Body of pancreas (tissue), 4 donors: ENCODE data around the gene ZNF154. TPM values are rescaled to one million over a fixed set of nuclear protein-coding genes. Genes with fewer than 3 reads are reported as not detected.

Experiments used
- ATAC-seq: fragments of 150-250 bp; one replicate; pipeline ENCODE4 v1.9.1; 2016
- DNase-seq, 4 donors: peaks; one replicate each; pipeline ENCODE4 v3.0.0-alpha.2; 2019
- H3K27ac ChIP-seq, 4 donors: fragments of 200-600 bp; sonication (generic); 1 replicate in 3 of 4; 2 replicates in 1 of 4; pipeline versions ENCODE4 v1.5.1 to v1.6.1; 2016 to 2019; ENCODE audit warnings: mild to moderate bottlenecking in 1 of 4, mixed read lengths in 1 of 4, moderate library complexity in 1 of 4
- H3K27me3 ChIP-seq, 2 donors: fragments of 200-600 bp; sonication (generic); one replicate each; pipeline ENCODE4 v1.6.0; 2016; ENCODE audit warnings: mild to moderate bottlenecking in 1 of 2
- H3K36me3 ChIP-seq, 2 donors: fragments of 200-600 bp; sonication (generic); replicated peaks in 1 of 2; 2 replicates each; pipeline ENCODE4 v1.5.1; 2016; ENCODE audit warnings: low read depth in 2 of 2; ENCODE audit not compliant: insufficient read depth in 1 of 2
- H3K4me1 ChIP-seq: fragments of 200-600 bp; sonication (generic); one replicate; pipeline ENCODE4 v1.6.0; 2016
- H3K4me3 ChIP-seq, 2 donors: fragments of 200-600 bp; sonication (generic); 1 replicate in 1 of 2; 2 replicates in 1 of 2; pipeline ENCODE4 v1.5.1; 2016 to 2019
- H3K9me3 ChIP-seq, 3 donors: fragments of 200-600 bp; sonication (generic); 1 replicate in 2 of 3; 2 replicates in 1 of 3; pipeline ENCODE4 v1.5.1; 2016
- POLR2A ChIP-seq, 3 donors: fragments of 450-650 bp; IDR thresholded peaks; one replicate each; pipeline ENCODE4 v1.6.1; 2016; ENCODE audit warnings: antibody characterized with exemption in 3 of 3, mild to moderate bottlenecking in 2 of 3
- WGBS, 2 donors: methylation state at CpG; one replicate each; pipeline ENCODE4 v1.1.5; 2017; 5-methylcytosine and 5-hydroxymethylcytosine counted together
- intact Hi-C: fragments of 100-400 bp; cut with DNase I; formaldehyde crosslinking; loops from one replicate; pipeline ENCODE4 v1.15.1; 2023
- total RNA-seq, 2 donors: library from RNA; depleted of rRNA; stranded (reverse); fragments of >200 nt; gene quantifications; one replicate each; pipeline ENCODE4 v1.1.0, GENCODE V29; 2016
- TF ChIP-seq, protein P1 (sequence below), 7 experiments: fragments of 450-650 bp in 4 of 7; fragments of 200-600 bp in 3 of 7; sonication (generic) in 3 of 7; IDR thresholded peaks; one replicate each; pipeline ENCODE4 v1.5.1; 2016 to 2019; ENCODE audit warnings: antibody characterized with exemption in 7 of 7

Gene ZNF154
- total RNA-seq, 2 donors from 2014 or later = 2.1 to 2.6 TPM

- ATAC-seq (no peak), DNase-seq (no peak)
- Histone ChIP-seq H3K4me3 (no peak overlapping the region), H3K4me1 (peaks cover 10% of the 10 kb centered on the region), H3K36me3 (no peaks in the 10 kb centered on the region), H3K27ac (no peak overlapping the region), H3K27me3 (peaks cover 0 to 7% of the 10 kb centered on the region in 2 donors), H3K9me3 (no peaks in the 10 kb centered on the region)
- 66 to 72% methylated on average over 9 of the region's 9 CpGs for WGBS, 2 donors
- intact Hi-C loops = no loop called here
- TF ChIP-seq, protein P1, sequence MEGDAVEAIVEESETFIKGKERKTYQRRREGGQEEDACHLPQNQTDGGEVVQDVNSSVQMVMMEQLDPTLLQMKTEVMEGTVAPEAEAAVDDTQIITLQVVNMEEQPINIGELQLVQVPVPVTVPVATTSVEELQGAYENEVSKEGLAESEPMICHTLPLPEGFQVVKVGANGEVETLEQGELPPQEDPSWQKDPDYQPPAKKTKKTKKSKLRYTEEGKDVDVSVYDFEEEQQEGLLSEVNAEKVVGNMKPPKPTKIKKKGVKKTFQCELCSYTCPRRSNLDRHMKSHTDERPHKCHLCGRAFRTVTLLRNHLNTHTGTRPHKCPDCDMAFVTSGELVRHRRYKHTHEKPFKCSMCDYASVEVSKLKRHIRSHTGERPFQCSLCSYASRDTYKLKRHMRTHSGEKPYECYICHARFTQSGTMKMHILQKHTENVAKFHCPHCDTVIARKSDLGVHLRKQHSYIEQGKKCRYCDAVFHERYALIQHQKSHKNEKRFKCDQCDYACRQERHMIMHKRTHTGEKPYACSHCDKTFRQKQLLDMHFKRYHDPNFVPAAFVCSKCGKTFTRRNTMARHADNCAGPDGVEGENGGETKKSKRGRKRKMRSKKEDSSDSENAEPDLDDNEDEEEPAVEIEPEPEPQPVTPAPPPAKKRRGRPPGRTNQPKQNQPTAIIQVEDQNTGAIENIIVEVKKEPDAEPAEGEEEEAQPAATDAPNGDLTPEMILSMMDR (IDR thresholded peaks at IDR 0.05) = no peak
- no peak for TF ChIP-seq POLR2A (IDR thresholded peaks at IDR 0.05)
Observed at GRCh38 chr19:57665261-57665806, 43.7 kb downstream of the ZNF154 start.

DNA sequence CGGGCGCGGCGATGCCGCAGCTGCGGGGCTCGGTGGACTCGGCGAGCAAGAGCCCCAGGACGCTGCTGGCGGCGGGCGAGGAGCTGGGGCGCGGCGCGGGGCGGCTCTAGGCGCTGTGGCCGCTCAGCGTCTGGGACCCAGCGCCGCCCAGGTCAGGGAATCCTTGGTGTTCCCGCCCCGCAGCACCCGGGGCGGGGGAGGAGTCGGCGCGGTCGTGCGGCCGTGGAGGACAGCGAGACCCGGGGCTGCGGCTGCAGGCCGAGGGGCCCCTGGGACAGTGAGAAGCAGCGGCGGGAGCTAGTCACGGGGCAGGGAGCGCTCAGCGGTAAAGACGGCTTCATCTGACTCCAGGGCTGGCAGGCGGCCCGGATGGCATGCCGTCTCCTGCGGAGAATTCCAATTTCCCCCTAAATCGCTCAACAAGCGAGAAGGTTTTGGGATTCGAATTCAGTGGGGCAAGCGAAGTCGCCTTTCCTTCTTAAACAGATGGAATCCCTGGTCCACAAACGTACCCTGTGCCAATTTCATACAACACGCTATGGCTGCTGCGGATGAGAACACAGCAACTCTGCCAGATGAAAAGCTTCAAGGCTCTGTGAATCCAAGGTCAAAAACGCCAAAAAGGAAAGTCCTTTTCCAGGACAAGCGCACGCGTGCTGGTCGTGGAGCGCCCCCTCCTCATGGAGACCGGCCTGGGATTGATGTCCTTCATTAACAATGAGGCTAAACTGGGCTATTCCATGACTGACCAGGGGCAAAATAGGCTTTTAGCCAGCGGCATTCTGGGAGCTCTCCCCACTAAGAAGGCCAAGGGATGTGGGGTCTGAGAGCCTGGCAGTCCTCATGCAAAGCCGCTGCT is 44.5 kb downstream of the ZNF154 start:
- WGBS, 2 donors = 3 to 4% methylated on average over 38 to 62 of the region's 64 CpGs
- intact Hi-C loops = no loop called here
- no peak for TF ChIP-seq POLR2A (IDR thresholded peaks at IDR 0.05)
- TF ChIP-seq, protein P1 (IDR thresholded peaks at IDR 0.05) = no peak
- ATAC-seq (peak; percentile 71), DNase-seq (peak; percentile 22 to 52 (median 36))
- Histone ChIP-seq H3K27me3 (peaks cover 0 to 7% of the 10 kb centered on the region in 2 donors), H3K9me3 (no peaks in the 10 kb centered on the region), H3K4me1 (peaks cover 10% of the 10 kb centered on the region), H3K36me3 (no peaks in the 10 kb centered on the region), H3K4me3 (peak overlapping the region in 1 of 2 donors; percentile 38), H3K27ac (peak overlapping the region in 2 of 4 donors; percentile 10 to 26)

DNA sequence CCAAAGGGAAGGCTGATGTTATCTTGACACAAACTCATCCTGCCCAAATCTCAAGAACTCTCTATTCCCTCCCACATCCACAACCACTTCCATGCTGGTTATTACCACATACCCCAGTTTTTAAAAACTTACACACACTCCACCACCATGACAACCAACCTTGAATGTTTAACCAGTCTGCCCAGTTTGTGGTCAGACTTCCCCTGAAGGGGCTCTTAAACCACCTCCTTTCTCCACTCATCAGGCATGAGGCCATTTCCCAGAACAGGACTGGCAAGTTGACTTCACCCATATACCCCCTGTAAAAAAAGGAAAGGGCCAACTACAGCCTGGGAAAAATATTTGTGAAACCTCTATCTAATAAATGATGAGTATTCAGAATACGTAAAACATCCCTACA is 52.7 kb downstream of the ZNF154 start:
- 40 to 61% methylated on average over 1 of the region's 1 CpG for WGBS, 2 donors
- no peak for ATAC-seq
- intact Hi-C loops = no loop called here

GRCh38 chr19:57655443-57655842 is 53.6 kb downstream of the ZNF154 start:
- H3K9me3 ChIP-seq = peaks cover 0 to 8% (median 0%) of the 10 kb centered on the region in 3 donors
- no peak for ATAC-seq
- peaks cover 5% of the 10 kb centered on the region for H3K4me1 ChIP-seq
- no peaks in the 10 kb centered on the region for H3K27me3 ChIP-seq
- no peak overlapping the region for H3K27ac ChIP-seq
- WGBS, 2 donors = 72 to 88% methylated on average over 1 of the region's 1 CpG
- no peak for DNase-seq
- TF ChIP-seq, protein P1 (IDR thresholded peaks at IDR 0.05) = no peak
- TF ChIP-seq POLR2A (IDR thresholded peaks at IDR 0.05) = no peak
- H3K4me3 ChIP-seq = no peak overlapping the region
- intact Hi-C loops = no loop called here
- no peaks in the 10 kb centered on the region for H3K36me3 ChIP-seq

More for the DNA sequence above, 52.7 kb downstream of the ZNF154 start:
- Histone ChIP-seq H3K9me3 (peaks cover 0 to 8% (median 0%) of the 10 kb centered on the region in 3 donors), H3K27me3 (no peaks in the 10 kb centered on the region), H3K27ac (no peak overlapping the region), H3K4me3 (no peak overlapping the region), H3K4me1 (peaks cover 3% of the 10 kb centered on the region), H3K36me3 (no peaks in the 10 kb centered on the region)
- TF ChIP-seq POLR2A (IDR thresholded peaks at IDR 0.05) = no peak
- TF ChIP-seq, protein P1 (IDR thresholded peaks at IDR 0.05) = no peak
- no peak for DNase-seq
